Prostate gland (tissue), 2 donors: ENCODE results near the gene PABPC1L.

ENCODE experiments used
- CTCF ChIP-seq, 4 experiments: fragments of 200-600 bp in 2 of 4; fragments of 450-650 bp in 2 of 4; sonication (generic) in 2 of 4; IDR thresholded peaks; 1 replicate in 3 of 4; 2 replicates in 1 of 4; pipeline ENCODE4 v1.5.1; 2016 to 2019; ENCODE audit warnings: antibody characterized with exemption in 4 of 4, mild to moderate bottlenecking in 2 of 4, moderate library complexity in 2 of 4
- POLR2A ChIP-seq: fragments of 450-650 bp; IDR thresholded peaks from one replicate; pipeline ENCODE4 v1.6.1; 2016; ENCODE audit warnings: antibody characterized with exemption, mild to moderate bottlenecking

GRCh38 chr20:44948107-44948506, 38.2 kb downstream of the PABPC1L start:
- no peak for TF ChIP-seq POLR2A
- TF ChIP-seq CTCF (IDR thresholded peaks at IDR 0.05) = no peak
